ENCODE data around the gene PCSK9.
"Not testable (repeated sequence)": the region's sequence is repeated elsewhere in the genome, so short reads cannot be mapped to it uniquely, and the experiment has no call there.

Gene PCSK9

DNA sequence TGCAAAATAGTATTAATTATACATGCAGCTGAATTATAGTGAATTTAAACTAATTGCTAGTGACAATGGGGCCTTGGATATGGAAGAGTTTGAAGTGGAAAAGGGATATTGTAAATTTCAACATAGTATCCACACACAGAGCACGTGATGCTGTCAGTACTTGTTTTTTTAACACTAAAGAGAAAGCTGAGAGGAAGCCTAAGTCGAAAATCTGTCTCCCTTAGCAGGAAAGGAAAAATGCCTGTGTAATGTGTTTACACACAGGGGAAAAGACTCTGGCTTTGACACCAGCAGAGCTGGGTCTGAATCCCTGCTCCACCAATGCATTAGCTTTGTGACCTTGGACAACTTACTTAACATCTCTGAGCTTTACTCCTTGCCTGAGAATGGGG, 42.6 kb downstream of the PCSK9 start:
- DNase-seq = no peak

DNA sequence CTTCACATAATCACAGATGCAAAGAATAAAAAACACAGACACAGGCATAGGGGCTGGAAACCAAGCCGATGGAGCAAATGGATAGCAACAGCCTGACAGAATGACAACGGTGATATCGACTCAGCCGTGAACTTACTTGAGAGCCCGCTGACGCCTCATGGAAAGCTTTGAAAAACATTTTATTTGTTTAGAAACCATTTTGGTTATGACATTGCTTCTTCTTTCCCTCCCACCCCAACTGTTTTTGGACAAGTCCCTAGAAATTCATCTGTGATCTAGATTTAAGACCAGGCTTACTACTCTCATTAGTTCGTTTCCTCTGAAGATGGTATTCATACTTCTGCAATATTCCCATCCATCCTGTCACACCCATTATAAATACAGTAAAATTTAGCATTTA, 44.9 kb downstream of the PCSK9 start:
- no peak for DNase-seq

DNA sequence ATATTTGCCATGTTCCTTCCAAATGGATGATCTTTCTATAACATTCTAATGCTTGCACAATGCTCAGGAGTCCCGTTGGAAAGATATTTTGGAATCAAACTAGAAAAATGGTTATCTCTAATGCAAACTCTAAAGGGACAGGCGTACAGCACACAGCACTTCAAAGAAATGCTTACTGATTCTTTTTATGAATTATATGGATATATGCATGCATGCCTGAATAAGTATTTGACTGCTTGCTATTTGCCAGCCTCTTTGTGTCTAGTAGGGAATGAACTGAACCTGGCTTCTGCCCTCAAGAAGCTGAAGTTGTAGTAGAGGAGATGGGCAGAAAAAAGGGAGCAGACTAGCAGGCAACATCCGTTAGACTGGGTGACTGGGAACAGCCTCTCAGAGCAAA, 48.1 kb downstream of the PCSK9 start:
- no peak for DNase-seq

DNA sequence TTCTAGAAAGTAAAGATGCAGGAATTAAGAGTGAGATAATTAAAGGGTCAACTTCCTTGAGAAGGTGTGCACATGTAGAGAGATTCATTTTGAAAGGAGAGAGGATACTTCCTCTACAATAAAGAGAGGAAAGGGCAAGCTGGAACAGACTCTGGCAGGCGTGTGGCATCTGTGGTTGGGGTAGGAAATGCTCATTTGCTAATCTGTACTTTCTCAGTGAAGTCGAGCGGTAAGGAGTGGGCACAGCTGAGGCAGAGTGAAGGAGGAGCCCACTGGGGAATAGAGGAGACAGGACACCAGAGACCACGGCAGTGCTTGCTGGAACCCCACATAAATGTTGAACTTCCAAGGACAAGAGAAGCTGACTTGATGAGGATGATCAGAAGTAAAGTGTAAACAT, 49.1 kb downstream of the PCSK9 start:
- DNase-seq = no peak

DNA sequence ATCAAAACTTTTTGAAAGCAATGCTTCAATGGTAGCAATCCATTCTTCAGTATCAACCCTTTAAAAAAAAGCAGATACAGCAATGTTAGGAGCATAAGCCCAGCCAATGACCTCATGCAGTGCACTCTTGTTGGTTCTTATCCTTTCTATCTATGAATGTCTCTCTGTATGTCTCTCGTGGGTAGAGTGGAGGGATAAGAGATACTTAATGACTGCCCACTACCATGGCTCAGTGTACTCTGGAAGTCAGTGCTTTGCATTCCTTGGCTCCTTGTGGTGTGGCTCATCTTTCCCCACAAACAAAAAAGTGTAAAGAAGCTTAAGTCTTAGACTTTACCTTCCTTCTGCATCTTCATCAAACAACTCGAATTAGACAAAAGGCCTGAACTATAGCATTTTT, 50.3 kb downstream of the PCSK9 start:
- DNase-seq = no peak

DNA sequence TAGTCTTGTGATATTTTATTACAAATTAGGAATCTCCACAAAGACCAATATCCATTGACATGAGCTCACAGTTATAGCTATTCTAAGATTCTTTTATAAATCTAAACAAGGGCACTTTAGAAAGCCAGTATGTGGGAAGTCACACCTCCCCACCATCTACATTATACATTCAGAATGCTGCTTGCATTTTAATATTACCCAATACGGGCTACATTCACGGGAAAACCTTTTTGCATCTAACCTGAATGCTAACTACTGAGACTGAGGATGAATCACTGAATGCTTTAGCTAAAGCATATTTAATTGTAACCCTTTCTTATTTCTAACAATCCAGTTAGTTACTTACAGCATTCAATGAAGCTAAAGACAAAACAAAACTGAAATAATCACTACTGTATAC, 53.1 kb downstream of the PCSK9 start:
- no peak for DNase-seq

DNA sequence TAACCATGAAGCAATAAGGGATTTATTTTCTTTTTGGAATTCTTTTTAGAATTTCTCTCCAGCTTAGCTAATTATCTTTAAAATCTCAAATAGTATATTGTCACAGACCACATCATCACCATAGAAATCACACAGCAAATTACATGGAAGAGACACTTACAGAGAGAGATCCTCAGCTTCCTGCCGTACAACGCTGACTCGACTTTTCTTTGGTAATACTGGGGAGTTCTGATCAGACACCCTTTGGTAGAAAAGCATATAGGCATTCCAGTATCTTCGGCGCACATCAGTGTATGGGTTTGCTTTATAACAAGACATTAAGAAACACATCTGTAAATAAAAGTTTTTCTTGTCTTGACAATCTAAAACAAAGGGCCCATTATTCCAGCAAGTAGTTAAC, 55.7 kb downstream of the PCSK9 start:
- no peak for DNase-seq

DNA sequence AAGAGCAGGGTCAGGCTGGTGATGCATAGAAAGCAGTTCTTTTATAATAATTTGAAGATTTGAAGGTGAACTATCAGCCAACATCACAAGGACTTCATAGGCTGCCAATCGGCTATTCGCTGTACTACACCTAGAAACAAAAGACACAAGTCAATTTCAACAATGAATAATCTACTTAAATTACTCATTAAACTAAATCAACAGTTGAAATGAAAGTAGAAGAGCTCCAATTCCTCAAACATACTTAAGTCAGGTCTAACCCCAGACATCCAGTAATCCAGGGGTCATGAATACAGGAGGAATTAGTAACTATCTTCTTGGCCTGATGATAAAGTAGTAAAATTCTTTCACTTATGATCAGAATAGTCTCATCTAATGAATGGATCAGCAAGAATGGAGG, 64.5 kb downstream of the PCSK9 start:
- DNase-seq = no peak

DNA sequence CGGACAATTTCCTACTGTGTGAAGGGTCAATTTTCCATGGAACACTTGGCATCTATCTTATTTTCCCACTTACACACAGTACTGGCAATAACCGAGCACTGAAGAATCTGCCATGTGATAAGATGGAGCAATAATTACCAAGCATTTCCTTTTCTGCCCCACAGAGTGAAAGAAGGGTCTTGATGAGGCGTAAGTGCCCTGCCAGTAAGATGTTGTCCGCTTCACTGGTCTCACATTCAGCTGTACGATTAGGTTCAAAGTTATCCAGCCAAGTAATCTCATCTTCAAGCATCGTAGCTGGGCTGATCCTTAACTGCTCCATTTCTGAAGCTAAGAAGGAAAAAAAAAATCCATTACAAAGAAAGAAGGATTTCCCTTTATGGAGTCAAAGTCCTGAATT, 67.8 kb downstream of the PCSK9 start:
- DNase-seq = no peak

DNA sequence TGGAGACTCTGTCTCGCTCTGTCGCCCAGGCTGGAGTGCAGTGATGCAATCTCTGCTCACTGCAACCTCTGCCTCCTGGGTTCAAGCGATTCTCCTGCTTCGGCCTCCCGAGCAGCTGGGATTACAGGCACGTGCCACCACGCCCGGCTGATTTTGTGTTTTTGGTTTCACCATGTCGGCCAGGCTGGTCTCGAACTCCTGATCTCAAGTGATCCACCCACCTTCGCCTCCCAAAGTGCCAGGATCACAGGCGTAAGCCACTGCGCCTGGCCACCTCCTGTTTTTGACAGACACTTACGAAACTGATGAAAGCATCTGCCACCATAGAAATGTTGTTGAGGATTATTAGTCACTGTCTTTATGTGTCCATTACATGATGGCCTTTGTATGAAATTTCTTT, 69.7 kb downstream of the PCSK9 start:
- not testable (repeated sequence) for DNase-seq

Measured in effector CD4-positive, alpha-beta T cell (primary cell).